HG03442 (cell line): ENCODE results near the gene MACROD2.
"Not testable (repeated sequence)": the region's sequence is repeated elsewhere in the genome, so short reads cannot be mapped to it uniquely, and the experiment has no call there.

Experiments used
- ATAC-seq: cut with Tn5 transposase; IDR thresholded peaks from one replicate; pipeline ENCODE4 v1.9.1; 2021; ENCODE audit warnings: mild to moderate bottlenecking, moderate library complexity; ENCODE audit not compliant: unreplicated experiment

The MACROD2 gene

GRCh38 chr20:15179381-15179780 lies 1184.1 kb downstream of the MACROD2 start:
- no peak for ATAC-seq

- ATAC-seq, result no peak
Measured at GRCh38 chr20:15179781-15180180, 1184.5 kb downstream of the MACROD2 start.

- ATAC-seq, result no peak
Measured at GRCh38 chr20:15185322-15185721, 1190.0 kb downstream of the MACROD2 start.

GRCh38 chr20:15185913-15186312 lies 1190.6 kb downstream of the MACROD2 start:
- ATAC-seq, result no peak

- no peak for ATAC-seq
Measured at GRCh38 chr20:15187612-15188011, 1192.3 kb downstream of the MACROD2 start.

- ATAC-seq, result no peak
Measured at GRCh38 chr20:15188415-15188814, 1193.1 kb downstream of the MACROD2 start.

GRCh38 chr20:15191082-15191723 lies 1195.9 kb downstream of the MACROD2 start:
- ATAC-seq, result no peak

- no peak for ATAC-seq
Measured at GRCh38 chr20:15195378-15195777, 1200.1 kb downstream of the MACROD2 start.

GRCh38 chr20:15196547-15197255 lies 1201.4 kb downstream of the MACROD2 start:
- no peak for ATAC-seq

GRCh38 chr20:15198017-15198416 lies 1202.7 kb downstream of the MACROD2 start:
- ATAC-seq, result not testable (repeated sequence)

GRCh38 chr20:15199698-15200097 lies 1204.4 kb downstream of the MACROD2 start:
- peak; percentile 54 for ATAC-seq

- ATAC-seq, result peak; percentile 89
Measured at GRCh38 chr20:15200147-15200565, 1204.8 kb downstream of the MACROD2 start.

GRCh38 chr20:15201602-15202001 lies 1206.3 kb downstream of the MACROD2 start:
- ATAC-seq, result no peak

- no peak for ATAC-seq
Measured at GRCh38 chr20:15204234-15204633, 1208.9 kb downstream of the MACROD2 start.

- ATAC-seq, result no peak
Measured at GRCh38 chr20:15205028-15205427, 1209.7 kb downstream of the MACROD2 start.

GRCh38 chr20:15205719-15206118 lies 1210.4 kb downstream of the MACROD2 start:
- ATAC-seq, result no peak

- no peak for ATAC-seq
Measured at GRCh38 chr20:15209537-15209936, 1214.2 kb downstream of the MACROD2 start.

- ATAC-seq, result no peak
Measured at GRCh38 chr20:15214051-15214450, 1218.7 kb downstream of the MACROD2 start.

- no peak for ATAC-seq
Measured at GRCh38 chr20:15220009-15220656, 1224.8 kb downstream of the MACROD2 start.

GRCh38 chr20:15220778-15221565 lies 1225.7 kb downstream of the MACROD2 start:
- ATAC-seq, result no peak
